GM19395 (cell line): ENCODE results near the gene AIF1L.
"Not testable (repeated sequence)": the region's sequence is repeated elsewhere in the genome, so short reads cannot be mapped to it uniquely, and the experiment has no call there.

Experiments used
- ATAC-seq: cut with Tn5 transposase; IDR thresholded peaks from one replicate; pipeline ENCODE4 v1.9.1; 2021; ENCODE audit warnings: mild to moderate bottlenecking, moderate library complexity; ENCODE audit not compliant: unreplicated experiment

AIF1L gene

GRCh38 chr9:131117762-131118145, 21.4 kb downstream of the AIF1L start:
- ATAC-seq = no peak

- no peak for ATAC-seq
Observed at GRCh38 chr9:131119600-131119999, 23.3 kb downstream of the AIF1L start.

- ATAC-seq = no peak
Observed at GRCh38 chr9:131120620-131121228, 24.4 kb downstream of the AIF1L start.

GRCh38 chr9:131121346-131121745, 25.0 kb downstream of the AIF1L start:
- ATAC-seq = no peak

GRCh38 chr9:131122158-131122557, 25.8 kb downstream of the AIF1L start:
- no peak for ATAC-seq

GRCh38 chr9:131125038-131125287, 28.6 kb downstream of the AIF1L start:
- no peak for ATAC-seq

GRCh38 chr9:131125288-131126058, 29.1 kb downstream of the AIF1L start, which contains the start of gene NUP214:
Gene NUP214 (plus strand): TSS chr9:131125586. CDS start chr9:131125705, 119 bp downstream.
- ATAC-seq = peak; percentile 88

GRCh38 chr9:131126059-131126426, 29.7 kb downstream of the AIF1L start:
- no peak for ATAC-seq

- ATAC-seq = no peak
Observed at GRCh38 chr9:131129183-131129582, 32.9 kb downstream of the AIF1L start.

- no peak for ATAC-seq
Observed at GRCh38 chr9:131138676-131139075, 42.3 kb downstream of the AIF1L start.

GRCh38 chr9:131140112-131140511, 43.8 kb downstream of the AIF1L start:
- no peak for ATAC-seq

GRCh38 chr9:131140550-131140949, 44.2 kb downstream of the AIF1L start:
- no peak for ATAC-seq

GRCh38 chr9:131142160-131142559, 45.8 kb downstream of the AIF1L start:
- no peak for ATAC-seq

- ATAC-seq = no peak
Observed at GRCh38 chr9:131144201-131144600, 47.9 kb downstream of the AIF1L start.

- ATAC-seq = no peak
Observed at GRCh38 chr9:131145245-131145644, 48.9 kb downstream of the AIF1L start.

- ATAC-seq = no peak
Observed at GRCh38 chr9:131146186-131146585, 49.9 kb downstream of the AIF1L start.

GRCh38 chr9:131148276-131148675, 51.9 kb downstream of the AIF1L start:
- no peak for ATAC-seq

GRCh38 chr9:131148966-131149687, 52.8 kb downstream of the AIF1L start:
- no peak for ATAC-seq

GRCh38 chr9:131149688-131150053, 53.3 kb downstream of the AIF1L start:
- no peak for ATAC-seq

- no peak for ATAC-seq
Observed at GRCh38 chr9:131153595-131153994, 57.3 kb downstream of the AIF1L start.

GRCh38 chr9:131158673-131159072, 62.3 kb downstream of the AIF1L start:
- not testable (repeated sequence) for ATAC-seq

GRCh38 chr9:131160416-131161112, 64.2 kb downstream of the AIF1L start:
- ATAC-seq = no peak
